Skeletal muscle tissue (tissue), 4 donors: ENCODE measurements around the gene CNTN5. TPM values are rescaled to one million over a fixed set of nuclear protein-coding genes. Genes with fewer than 3 reads are reported as not detected.

Source experiments
- H3K27ac ChIP-seq: one replicate; pipeline ENCODE4 v1.7.0; 2013; ENCODE audit warnings: mild to moderate bottlenecking, low read depth, low read length, inconsistent platforms
- H3K27me3 ChIP-seq, 3 donors: one replicate each; pipeline ENCODE4 v1.7.0; 2013; ENCODE audit warnings: low read length in 3 of 3; ENCODE audit not compliant: control insufficient read depth in 3 of 3, insufficient read depth in 3 of 3
- H3K36me3 ChIP-seq, 3 donors: one replicate each; pipeline ENCODE4 v1.7.0; 2013; ENCODE audit warnings: low read length in 3 of 3; ENCODE audit not compliant: control insufficient read depth in 3 of 3, insufficient read depth in 3 of 3
- H3K4me1 ChIP-seq, 3 donors: one replicate each; pipeline ENCODE4 v1.7.0; 2013; ENCODE audit warnings: low read length in 3 of 3, mild to moderate bottlenecking in 3 of 3; ENCODE audit not compliant: control insufficient read depth in 3 of 3, insufficient read depth in 3 of 3
- H3K4me3 ChIP-seq, 3 donors: one replicate each; pipeline ENCODE4 v1.7.0; 2013; ENCODE audit warnings: low read length in 3 of 3
- H3K9ac ChIP-seq, 3 donors: one replicate each; pipeline ENCODE4 v1.7.0; 2013; ENCODE audit warnings: low read length in 3 of 3, mild to moderate bottlenecking in 3 of 3, moderate library complexity in 2 of 3, low read depth in 1 of 3
- H3K9me3 ChIP-seq, 3 donors: one replicate each; pipeline ENCODE4 v1.7.0; 2013; ENCODE audit warnings: low read length in 3 of 3; ENCODE audit not compliant: control insufficient read depth in 3 of 3
- total RNA-seq: library from RNA; depleted of rRNA; stranded (reverse); fragments of >200 nt; gene quantifications from one replicate; pipeline ENCODE4 v1.2.3, GENCODE V29; 2014
- donor health status: Osteomylitis.

Gene CNTN5
- total RNA-seq, 1 donor from 2014 or later: 10.4 TPM

DNA sequence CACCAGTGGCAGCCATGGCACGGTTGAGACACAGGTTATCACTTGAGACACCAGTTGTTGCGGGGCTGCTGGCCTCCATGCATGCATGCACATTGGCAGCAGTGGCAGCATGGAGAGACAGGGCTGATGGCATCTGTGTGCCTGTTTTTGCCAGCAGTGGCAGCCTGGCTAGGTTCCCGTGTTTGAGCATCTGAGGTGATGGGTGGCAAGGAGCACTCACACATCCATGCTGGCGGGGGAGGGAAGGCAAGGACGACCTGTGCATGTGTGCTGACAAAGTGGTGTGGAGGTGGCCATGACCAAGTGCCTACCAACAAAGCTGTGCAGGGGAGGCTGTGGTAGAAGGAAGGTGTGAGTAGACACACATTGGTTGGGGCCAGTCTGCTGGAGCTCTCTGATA, 133.5 kb downstream of the CNTN5 start:
- no peaks in the 10 kb centered on the region for H3K4me1 ChIP-seq
- H3K9ac ChIP-seq: no peak overlapping the region
- no peaks in the 10 kb centered on the region for H3K27me3 ChIP-seq
- H3K27ac ChIP-seq: no peak overlapping the region
- H3K4me3 ChIP-seq: no peak overlapping the region
- peaks cover 0 to 2% (median 0%) of the 10 kb centered on the region in 3 donors for H3K9me3 ChIP-seq
- no peaks in the 10 kb centered on the region for H3K36me3 ChIP-seq

DNA sequence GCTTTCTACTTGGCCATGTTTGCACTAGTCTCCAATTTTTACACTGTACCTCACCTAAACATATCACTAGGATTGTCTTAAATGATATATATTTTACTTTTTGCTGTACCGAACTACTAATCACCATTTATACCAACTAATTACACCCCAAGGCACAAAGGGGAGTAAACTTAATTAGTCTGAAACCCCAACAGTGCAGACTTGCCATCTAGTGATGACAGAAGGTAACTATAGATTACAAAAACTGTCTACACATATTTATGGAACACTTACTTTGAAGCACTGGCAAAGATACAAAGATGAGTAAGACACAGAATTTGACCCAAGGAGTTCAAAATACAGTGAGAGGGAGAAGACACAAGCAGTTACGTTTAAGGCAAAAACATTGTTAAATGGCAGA, 139.7 kb downstream of the CNTN5 start:
- Histone ChIP-seq H3K9me3 (no peaks in the 10 kb centered on the region), H3K27ac (no peak overlapping the region), H3K4me3 (no peak overlapping the region), H3K9ac (no peak overlapping the region), H3K27me3 (no peaks in the 10 kb centered on the region), H3K4me1 (no peaks in the 10 kb centered on the region), H3K36me3 (no peaks in the 10 kb centered on the region)

DNA sequence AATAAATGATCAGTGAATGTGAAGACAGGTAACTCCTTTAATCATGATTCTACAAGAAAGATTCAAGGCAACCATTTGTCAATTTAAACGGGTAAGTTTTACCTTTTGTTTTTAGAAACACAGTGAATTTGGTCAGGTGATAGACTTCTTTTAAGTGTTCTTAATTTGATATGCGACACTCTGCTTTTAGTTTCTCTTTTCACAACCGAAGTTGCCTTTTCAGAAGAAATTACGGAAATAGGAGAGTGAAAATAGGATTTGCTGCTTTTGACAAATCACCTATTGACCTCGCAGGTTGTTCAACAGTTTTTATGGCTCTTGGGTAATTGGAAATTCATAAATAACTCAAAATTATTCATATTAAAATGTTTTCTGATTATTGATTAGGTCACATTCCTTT, 142.1 kb downstream of the CNTN5 start:
- Histone ChIP-seq H3K9me3 (no peaks in the 10 kb centered on the region), H3K27me3 (no peaks in the 10 kb centered on the region), H3K4me3 (no peak overlapping the region), H3K36me3 (no peaks in the 10 kb centered on the region), H3K27ac (no peak overlapping the region), H3K9ac (no peak overlapping the region), H3K4me1 (no peaks in the 10 kb centered on the region)

DNA sequence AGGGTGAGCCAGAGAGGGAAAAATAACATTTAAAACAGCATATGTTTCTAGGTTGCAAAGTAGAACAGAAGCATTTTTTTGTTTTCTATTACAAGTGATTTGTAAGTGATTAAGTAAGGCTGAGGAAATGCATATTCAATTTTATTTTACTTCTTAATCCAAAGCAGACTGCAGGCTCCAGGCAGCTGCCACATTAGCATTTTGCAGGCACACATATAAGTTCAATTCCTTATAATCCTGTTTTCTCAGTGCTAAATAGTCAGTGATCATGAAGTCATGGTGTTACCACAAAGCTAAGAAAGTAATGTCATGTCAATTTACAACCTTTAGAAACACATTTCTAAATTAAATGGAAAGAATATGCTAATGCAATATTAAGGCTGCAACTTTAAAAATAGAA, 149.8 kb downstream of the CNTN5 start:
- Histone ChIP-seq H3K4me1 (no peaks in the 10 kb centered on the region), H3K9me3 (no peaks in the 10 kb centered on the region), H3K36me3 (no peaks in the 10 kb centered on the region), H3K27ac (no peak overlapping the region), H3K9ac (no peak overlapping the region), H3K4me3 (no peak overlapping the region), H3K27me3 (no peaks in the 10 kb centered on the region)

DNA sequence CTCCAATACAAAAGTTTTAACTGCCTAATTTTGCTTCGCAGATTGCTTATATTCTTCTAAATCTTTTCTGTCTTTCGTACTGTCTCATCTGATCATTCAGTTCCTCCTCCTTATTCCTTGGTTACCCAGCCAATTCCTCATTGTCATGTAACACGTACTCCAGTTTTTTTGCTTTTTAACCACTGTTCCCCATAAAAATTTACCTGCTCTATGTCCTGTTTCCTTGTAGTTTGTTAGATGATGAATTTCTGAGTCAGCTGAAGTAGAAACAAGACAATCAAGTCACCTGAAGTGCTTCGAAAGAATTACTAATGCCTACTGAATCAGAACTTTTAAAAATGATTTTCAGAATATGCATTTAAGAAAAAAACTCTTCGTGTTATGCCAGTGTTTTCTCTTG, 150.6 kb downstream of the CNTN5 start:
- Histone ChIP-seq H3K27ac (no peak overlapping the region), H3K9ac (no peak overlapping the region), H3K36me3 (no peaks in the 10 kb centered on the region), H3K4me3 (no peak overlapping the region), H3K27me3 (no peaks in the 10 kb centered on the region), H3K9me3 (no peaks in the 10 kb centered on the region), H3K4me1 (no peaks in the 10 kb centered on the region)

DNA sequence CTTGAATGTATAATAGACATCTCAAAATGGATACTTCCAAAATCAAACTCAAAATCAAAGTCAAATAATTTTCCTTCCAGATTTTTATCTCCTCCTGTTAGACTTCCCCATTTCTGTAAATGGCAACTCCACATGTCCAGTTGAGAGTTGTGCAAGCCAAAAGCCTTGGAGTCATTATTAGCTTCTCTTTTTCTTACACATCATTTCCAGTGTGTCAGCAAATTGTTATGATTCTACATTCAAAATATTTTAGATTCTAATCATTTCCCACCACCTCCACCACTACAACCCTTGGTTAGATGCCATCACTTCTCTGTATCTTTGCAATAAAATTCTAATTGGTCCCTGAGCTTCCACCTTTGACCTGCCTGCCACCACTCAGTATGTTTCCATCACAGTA, 155.7 kb downstream of the CNTN5 start:
- H3K9ac ChIP-seq: no peak overlapping the region
- no peaks in the 10 kb centered on the region for H3K4me1 ChIP-seq
- no peak overlapping the region for H3K4me3 ChIP-seq
- no peaks in the 10 kb centered on the region for H3K36me3 ChIP-seq
- no peaks in the 10 kb centered on the region for H3K9me3 ChIP-seq
- H3K27me3 ChIP-seq: no peaks in the 10 kb centered on the region
- H3K27ac ChIP-seq: no peak overlapping the region

DNA sequence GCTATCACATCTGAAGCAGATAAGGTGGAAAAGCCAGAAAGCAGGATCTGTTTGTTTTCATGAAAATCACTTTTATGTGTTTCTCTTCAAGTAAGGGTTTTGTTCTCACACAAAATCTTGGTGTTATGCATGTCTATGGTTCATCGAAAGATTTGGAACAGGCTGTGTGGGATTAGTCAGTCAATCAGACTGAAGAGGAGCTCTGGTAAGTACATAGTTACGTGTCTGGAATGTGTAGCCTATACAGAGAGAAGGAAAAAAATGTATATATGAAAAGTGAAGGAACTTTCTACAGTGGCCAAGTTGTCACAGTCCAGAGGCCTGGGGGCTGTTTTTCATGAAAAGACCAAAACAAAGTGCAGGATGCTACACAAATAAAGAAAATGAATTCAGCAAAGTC, 156.7 kb downstream of the CNTN5 start:
- no peaks in the 10 kb centered on the region for H3K4me1 ChIP-seq
- H3K27me3 ChIP-seq: no peaks in the 10 kb centered on the region
- no peaks in the 10 kb centered on the region for H3K36me3 ChIP-seq
- H3K27ac ChIP-seq: no peak overlapping the region
- H3K9me3 ChIP-seq: no peaks in the 10 kb centered on the region
- H3K9ac ChIP-seq: no peak overlapping the region
- no peak overlapping the region for H3K4me3 ChIP-seq

DNA sequence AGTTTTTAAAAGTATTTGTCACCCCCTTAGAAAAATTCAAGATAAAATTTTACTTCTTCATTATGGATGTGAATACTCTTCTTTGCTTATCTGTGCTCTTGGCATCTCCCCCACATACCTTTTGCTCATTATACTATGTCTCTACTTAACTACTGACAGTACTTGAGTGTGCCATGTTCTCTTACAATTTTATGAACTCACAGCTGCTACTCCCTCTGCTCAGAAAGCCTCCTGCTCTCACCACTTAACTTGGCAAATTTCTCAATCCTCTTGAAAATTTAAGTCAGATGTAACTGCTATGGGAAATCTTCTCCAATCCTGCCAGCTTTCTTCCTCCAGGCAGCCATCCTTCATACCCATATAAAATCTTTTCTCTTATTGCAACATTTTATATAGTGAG, 163.4 kb downstream of the CNTN5 start:
- Histone ChIP-seq H3K4me3 (no peak overlapping the region), H3K36me3 (no peaks in the 10 kb centered on the region), H3K9ac (no peak overlapping the region), H3K27ac (no peak overlapping the region), H3K9me3 (no peaks in the 10 kb centered on the region), H3K27me3 (no peaks in the 10 kb centered on the region), H3K4me1 (no peaks in the 10 kb centered on the region)

DNA sequence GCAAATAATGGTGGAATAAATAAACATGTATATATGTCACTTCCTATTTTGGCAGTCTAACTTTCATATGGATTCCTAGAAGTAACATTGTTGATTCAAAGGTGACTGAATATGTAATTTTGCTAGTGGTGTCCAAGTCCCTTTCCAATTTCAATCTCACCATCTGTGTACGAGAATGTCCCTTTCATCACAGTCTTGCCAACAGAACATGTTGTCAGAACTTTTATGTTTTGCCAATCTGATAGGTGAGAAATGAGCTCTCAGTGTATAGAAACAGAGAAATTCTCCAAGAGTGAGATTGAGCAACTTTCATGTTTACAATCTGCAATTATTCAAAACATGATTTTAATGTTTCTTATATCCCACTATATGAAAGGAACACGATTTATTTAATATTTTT, 167.5 kb downstream of the CNTN5 start:
- Histone ChIP-seq H3K4me1 (no peaks in the 10 kb centered on the region), H3K36me3 (no peaks in the 10 kb centered on the region), H3K27me3 (no peaks in the 10 kb centered on the region), H3K27ac (no peak overlapping the region), H3K9me3 (no peaks in the 10 kb centered on the region), H3K4me3 (no peak overlapping the region), H3K9ac (no peak overlapping the region)

DNA sequence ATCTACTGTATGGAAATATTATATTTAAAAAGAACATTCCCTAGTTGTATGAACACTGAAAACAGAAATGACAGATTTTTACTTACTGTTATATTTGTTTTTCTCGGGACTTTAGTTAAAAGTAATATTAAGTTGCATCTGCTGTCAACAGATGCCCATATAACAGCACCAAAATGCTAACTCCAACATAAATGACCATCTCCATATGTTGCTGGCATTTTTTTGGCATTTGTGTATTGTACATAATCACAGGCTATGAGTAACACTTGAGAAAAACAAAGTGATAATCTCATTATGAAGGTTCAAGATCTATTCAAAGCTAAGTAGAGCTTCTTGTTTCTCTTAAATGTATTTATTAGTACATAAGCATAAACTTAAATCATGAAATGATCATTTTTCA, 172.0 kb downstream of the CNTN5 start:
- Histone ChIP-seq H3K9me3 (no peaks in the 10 kb centered on the region), H3K4me3 (no peak overlapping the region), H3K9ac (no peak overlapping the region), H3K27ac (no peak overlapping the region), H3K27me3 (no peaks in the 10 kb centered on the region), H3K36me3 (no peaks in the 10 kb centered on the region), H3K4me1 (no peaks in the 10 kb centered on the region)

DNA sequence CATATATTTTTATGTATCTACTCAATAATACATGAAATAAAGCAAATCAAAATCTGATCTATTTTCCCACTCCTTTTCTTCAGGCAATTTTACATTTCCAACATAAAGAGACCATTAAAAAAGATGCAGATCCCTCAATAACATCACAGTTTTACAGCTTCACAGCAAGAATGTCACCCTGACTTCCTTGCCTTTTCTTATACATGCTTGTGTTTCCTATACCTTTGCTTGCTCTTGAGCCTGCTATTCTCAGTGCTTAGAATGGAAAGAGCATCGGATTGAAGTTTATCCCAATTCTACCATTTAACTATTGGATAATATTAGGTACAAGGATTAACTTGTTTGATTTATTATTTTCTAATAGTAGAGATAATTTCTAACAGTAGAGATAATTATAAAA, 176.7 kb downstream of the CNTN5 start:
- no peaks in the 10 kb centered on the region for H3K4me1 ChIP-seq

More for the DNA sequence above, 176.7 kb downstream of the CNTN5 start:
- Histone ChIP-seq H3K27me3 (no peaks in the 10 kb centered on the region), H3K36me3 (no peaks in the 10 kb centered on the region), H3K27ac (no peak overlapping the region), H3K4me3 (no peak overlapping the region), H3K9ac (no peak overlapping the region), H3K9me3 (no peaks in the 10 kb centered on the region)
